A673 (cell line): Measurements from ENCODE around the gene FZD1. TPM values are rescaled to one million over a fixed set of nuclear protein-coding genes. Genes with fewer than 3 reads are reported as not detected.

ENCODE experiments used
- Bru-seq: library from RNA; stranded (reverse); fragments of 400-500 nt; gene quantifications from one replicate; lab custom pipeline; 2021; lab: Mats Ljungman, UMichigan
- BruChase-seq, 2 experiments: library from RNA; stranded (reverse); fragments of 400-500 nt; gene quantifications; one replicate each; lab custom pipeline; 2021; lab: Mats Ljungman, UMichigan
- BruUV-seq: library from RNA; stranded (reverse); fragments of 400-500 nt; replicated peaks from 2 replicates; lab custom pipeline; 2021; lab: Mats Ljungman, UMichigan
- CTCF ChIA-PET: fragments of 300-600 bp; sonication (Branson Sonifier 250); formaldehyde crosslinking; loops from one replicate; lab custom pipeline; 2022; ENCODE audit warnings: antibody characterized with exemption; lab: Charles Lee
- POLR2A ChIA-PET: fragments of 300-600 bp; sonication (Branson Sonifier 250); formaldehyde crosslinking; loops from one replicate; lab custom pipeline; 2022; ENCODE audit warnings: antibody characterized with exemption; ENCODE audit not compliant: low non-redundant PET; lab: Charles Lee
- DNase-seq: peaks from one replicate; pipeline ENCODE4 v3.0.0-alpha.2; 2015; ENCODE audit warnings: low spot score
- H3K27ac ChIP-seq: fragments of 200-600 bp; sonication (generic); 2 replicates; pipeline ENCODE4 v1.5.1; 2016; ENCODE audit warnings: mixed run types, low read depth, mild to moderate bottlenecking, mixed read lengths, antibody characterized with exemption, low read length; ENCODE audit not compliant: poor library complexity, severe bottlenecking
- H3K27me3 ChIP-seq: fragments of 200-600 bp; sonication (generic); replicated peaks from 2 replicates; pipeline ENCODE4 v1.6.1; 2017; ENCODE audit warnings: mixed run types, low read depth, mild to moderate bottlenecking, mixed read lengths, antibody characterized with exemption, low read length; ENCODE audit not compliant: insufficient read depth, poor library complexity
- H3K36me3 ChIP-seq: fragments of 200-600 bp; sonication (generic); 2 replicates; pipeline ENCODE4 v1.6.1; 2016; ENCODE audit warnings: mixed run types, mild to moderate bottlenecking, mixed read lengths, antibody characterized with exemption, low read length; ENCODE audit not compliant: insufficient read depth, poor library complexity, severe bottlenecking
- H3K4me1 ChIP-seq: fragments of 200-600 bp; sonication (generic); 2 replicates; pipeline ENCODE4 v1.6.1; 2017; ENCODE audit warnings: mixed run types, mild to moderate bottlenecking, mixed read lengths, antibody characterized with exemption, low read length; ENCODE audit not compliant: insufficient read depth, poor library complexity, severe bottlenecking
- H3K4me3 ChIP-seq: fragments of 200-600 bp; sonication (generic); 2 replicates; pipeline ENCODE4 v1.5.1; 2016; ENCODE audit warnings: low read depth, mixed run types, mild to moderate bottlenecking, mixed read lengths, low read length; ENCODE audit not compliant: poor library complexity, severe bottlenecking
- H3K9me3 ChIP-seq: fragments of 200-600 bp; sonication (generic); 2 replicates; pipeline ENCODE4 v1.6.1; 2016; ENCODE audit warnings: mixed run types, low read depth, mild to moderate bottlenecking, mixed read lengths, antibody characterized with exemption, low read length; ENCODE audit not compliant: poor library complexity, severe bottlenecking
- EZH2 ChIP-seq: fragments of 200-600 bp; sonication (generic); IDR thresholded peaks from 2 replicates; pipeline ENCODE4 v1.6.1; 2017; ENCODE audit warnings: borderline replicate concordance, low read depth, mild to moderate bottlenecking, mixed read lengths, antibody characterized with exemption, low read length; ENCODE audit not compliant: poor library complexity, severe bottlenecking
- intact Hi-C: fragments of 100-400 bp; cut with micrococcal nuclease; formaldehyde crosslinking; loops from one replicate; pipeline ENCODE4 v1.10.0; 2022; ENCODE audit not compliant: unreplicated experiment
- long read RNA-seq: library from polyadenylated mRNA; stranded (forward); transcript quantifications from one replicate; pipeline ENCODE4 v2.0.0, GENCODE V29; 2022
- total RNA-seq: library from RNA; stranded (reverse); gene quantifications from 2 replicates; pipeline ENCODE4 v1.2.3, GENCODE V29; 2021
- TF ChIP-seq, protein P1 (sequence below): fragments of 300-800, 200-600 bp; sonication (generic); conservative IDR thresholded peaks from 2 replicates; pipeline ENCODE4 v1.5.1; 2017; ENCODE audit warnings: low read depth, mild to moderate bottlenecking, antibody characterized with exemption, low read length, moderate library complexity, mixed read lengths

The FZD1 gene
- total RNA-seq (47.6 and 49.9 TPM in 2 replicates), Bru-seq, nascent RNA (percentile 94 among the genes with signal in this experiment), BruChase-seq, experiment 1, labeled RNA remaining after a 2-hour chase (percentile 99 among the genes with signal in this experiment), BruChase-seq, experiment 2, labeled RNA remaining after a 6-hour chase (percentile 95 among the genes with signal in this experiment)
- long read RNA-seq, full-length matches to known transcripts, result 227 of 227 reads
- long read RNA-seq, partial matches to known transcripts, result 0 of 227 reads
- long read RNA-seq, other reads (novel, unspliced or antisense), result 0 of 227 reads

- Histone ChIP-seq H3K9me3 (no peaks in the 10 kb centered on the region), H3K4me1 (peaks cover 21% of the 10 kb centered on the region), H3K27me3 (no peaks in the 10 kb centered on the region), H3K4me3 (peak within 1 kb of the TSS; percentile 92), H3K27ac (peak within 1 kb of the TSS; percentile 97), H3K36me3 (peaks cover 28% of the 10 kb centered on the region)
- intact Hi-C loops, result loop anchor here (2.0 to 5.0 kb wide), 3 partner anchors 173 to 518 kb away; no protein-coding TSS in a partner anchor
- peak; percentile 100 for DNase-seq
- TF ChIP-seq, protein P1, sequence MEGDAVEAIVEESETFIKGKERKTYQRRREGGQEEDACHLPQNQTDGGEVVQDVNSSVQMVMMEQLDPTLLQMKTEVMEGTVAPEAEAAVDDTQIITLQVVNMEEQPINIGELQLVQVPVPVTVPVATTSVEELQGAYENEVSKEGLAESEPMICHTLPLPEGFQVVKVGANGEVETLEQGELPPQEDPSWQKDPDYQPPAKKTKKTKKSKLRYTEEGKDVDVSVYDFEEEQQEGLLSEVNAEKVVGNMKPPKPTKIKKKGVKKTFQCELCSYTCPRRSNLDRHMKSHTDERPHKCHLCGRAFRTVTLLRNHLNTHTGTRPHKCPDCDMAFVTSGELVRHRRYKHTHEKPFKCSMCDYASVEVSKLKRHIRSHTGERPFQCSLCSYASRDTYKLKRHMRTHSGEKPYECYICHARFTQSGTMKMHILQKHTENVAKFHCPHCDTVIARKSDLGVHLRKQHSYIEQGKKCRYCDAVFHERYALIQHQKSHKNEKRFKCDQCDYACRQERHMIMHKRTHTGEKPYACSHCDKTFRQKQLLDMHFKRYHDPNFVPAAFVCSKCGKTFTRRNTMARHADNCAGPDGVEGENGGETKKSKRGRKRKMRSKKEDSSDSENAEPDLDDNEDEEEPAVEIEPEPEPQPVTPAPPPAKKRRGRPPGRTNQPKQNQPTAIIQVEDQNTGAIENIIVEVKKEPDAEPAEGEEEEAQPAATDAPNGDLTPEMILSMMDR, result no peak
- BruUV-seq, result no TSS peak
- CTCF ChIA-PET, result interaction anchor here (1.0 to 1.6 kb wide), 3 partner anchors 23 to 175 kb away, joined by 4 read pairs; no protein-coding TSS in a partner anchor
- POLR2A ChIA-PET, result no interaction called here
Observed at GRCh38 chr7:91264046-91264923, at the start of gene FZD1. Gene FZD1, plus strand, starts transcription at chr7:91264433. Its CDS starts 448 bp downstream, at chr7:91264881.

- DNase-seq, result no peak
- Histone ChIP-seq H3K4me3 (no peak overlapping the region), H3K27me3 (no peaks in the 10 kb centered on the region), H3K9me3 (no peaks in the 10 kb centered on the region), H3K36me3 (no peaks in the 10 kb centered on the region), H3K4me1 (peaks cover 15% of the 10 kb centered on the region), H3K27ac (no peak overlapping the region)
- TF ChIP-seq EZH2, result no peak
- TF ChIP-seq, protein P1, result no peak
- CTCF ChIA-PET, result no interaction called here
- no TSS peak for BruUV-seq
- POLR2A ChIA-PET, result no interaction called here
- intact Hi-C loops, result no loop called here
Observed at GRCh38 chr7:91226411-91226810, 37.8 kb upstream of the FZD1 start.

GRCh38 chr7:91228327-91228726, 35.9 kb upstream of the FZD1 start:
- Histone ChIP-seq H3K27me3 (no peaks in the 10 kb centered on the region), H3K9me3 (no peaks in the 10 kb centered on the region), H3K4me3 (no peak overlapping the region), H3K27ac (peak overlapping the region; percentile 11), H3K4me1 (peaks cover 15% of the 10 kb centered on the region), H3K36me3 (no peaks in the 10 kb centered on the region)
- ChIA-PET POLR2A (no interaction called here), CTCF (no interaction called here)
- intact Hi-C loops, result no loop called here
- BruUV-seq, result no TSS peak
- DNase-seq, result no peak
- TF ChIP-seq, protein P1, result no peak
- no peak for TF ChIP-seq EZH2
